Prostate gland (tissue), 2 donors: ENCODE data around the gene TLL1.

Experiments used
- POLR2AphosphoS5 ChIP-seq: sonication (generic); formaldehyde crosslinking; IDR thresholded peaks from one replicate; pipeline ENCODE4 v1.6.1; 2017; ENCODE audit warnings: antibody characterized with exemption
- TF ChIP-seq, protein P1 (sequence below), 4 experiments: fragments of 200-600 bp in 2 of 4; fragments of 450-650 bp in 2 of 4; sonication (generic) in 2 of 4; IDR thresholded peaks; 1 replicate in 3 of 4; 2 replicates in 1 of 4; pipeline ENCODE4 v1.5.1; 2016 to 2019; ENCODE audit warnings: antibody characterized with exemption in 4 of 4, mild to moderate bottlenecking in 2 of 4, moderate library complexity in 2 of 4

DNA sequence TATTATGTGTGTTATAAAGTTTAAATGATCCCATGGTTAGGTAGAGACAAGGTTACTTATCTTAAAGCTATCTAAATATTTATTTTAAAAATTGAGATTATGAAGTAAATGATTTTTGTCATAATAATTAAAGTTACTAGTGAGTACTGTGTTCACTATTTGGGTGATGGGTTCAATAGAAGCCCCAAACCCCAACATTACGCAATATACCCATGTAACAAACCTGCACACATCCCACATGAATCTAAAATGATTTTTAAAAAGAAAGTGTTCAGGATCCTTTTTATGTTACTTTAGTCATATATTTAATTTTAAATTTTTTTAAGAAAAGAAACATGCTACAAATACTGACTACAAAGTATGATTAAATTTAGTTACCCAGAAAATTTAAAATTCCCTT lies 193.9 kb downstream of the TLL1 start:
- TF ChIP-seq, protein P1, sequence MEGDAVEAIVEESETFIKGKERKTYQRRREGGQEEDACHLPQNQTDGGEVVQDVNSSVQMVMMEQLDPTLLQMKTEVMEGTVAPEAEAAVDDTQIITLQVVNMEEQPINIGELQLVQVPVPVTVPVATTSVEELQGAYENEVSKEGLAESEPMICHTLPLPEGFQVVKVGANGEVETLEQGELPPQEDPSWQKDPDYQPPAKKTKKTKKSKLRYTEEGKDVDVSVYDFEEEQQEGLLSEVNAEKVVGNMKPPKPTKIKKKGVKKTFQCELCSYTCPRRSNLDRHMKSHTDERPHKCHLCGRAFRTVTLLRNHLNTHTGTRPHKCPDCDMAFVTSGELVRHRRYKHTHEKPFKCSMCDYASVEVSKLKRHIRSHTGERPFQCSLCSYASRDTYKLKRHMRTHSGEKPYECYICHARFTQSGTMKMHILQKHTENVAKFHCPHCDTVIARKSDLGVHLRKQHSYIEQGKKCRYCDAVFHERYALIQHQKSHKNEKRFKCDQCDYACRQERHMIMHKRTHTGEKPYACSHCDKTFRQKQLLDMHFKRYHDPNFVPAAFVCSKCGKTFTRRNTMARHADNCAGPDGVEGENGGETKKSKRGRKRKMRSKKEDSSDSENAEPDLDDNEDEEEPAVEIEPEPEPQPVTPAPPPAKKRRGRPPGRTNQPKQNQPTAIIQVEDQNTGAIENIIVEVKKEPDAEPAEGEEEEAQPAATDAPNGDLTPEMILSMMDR (IDR thresholded peaks at IDR 0.05), result no peak
- TF ChIP-seq POLR2AphosphoS5, result no peak
